ENCODE results near the gene ABRACL. TPM values are rescaled to one million over a fixed set of nuclear protein-coding genes. Genes with fewer than 3 reads are reported as not detected.
"Not testable (repeated sequence)": the region's sequence is repeated elsewhere in the genome, so short reads cannot be mapped to it uniquely, and the experiment has no call there.

Gene ABRACL
- total RNA-seq, 1 donor from 2014 or later = 3.6 TPM

GRCh38 chr6:139010674-139011073 lies 17.9 kb upstream of the ABRACL start:
- DNase-seq (ENCODE audit: low read depth in 2 of 2) = no peak

DNA sequence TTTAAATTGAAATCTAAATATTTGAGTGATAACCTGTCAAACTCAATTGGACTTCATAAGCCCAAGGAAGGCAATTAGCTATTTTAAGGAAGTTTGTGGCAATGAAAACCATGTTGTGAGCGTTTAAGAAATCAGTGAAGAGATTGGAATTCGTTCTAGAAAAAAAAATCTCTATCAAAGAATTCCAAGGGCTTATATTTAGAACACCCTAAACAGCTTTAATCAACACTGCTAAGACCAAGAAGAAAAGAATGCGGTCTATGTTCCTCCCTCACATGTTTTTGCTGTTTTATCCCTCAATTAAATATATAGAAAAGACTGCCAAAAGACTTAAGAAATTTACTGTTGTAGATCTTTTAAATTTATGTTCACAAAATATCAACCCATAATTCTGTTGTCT lies 16.6 kb upstream of the ABRACL start:
- DNase-seq (ENCODE audit: low read depth in 2 of 2) = no peak

GRCh38 chr6:139013185-139013800 lies 15.3 kb upstream of the ABRACL start:
- DNase-seq (ENCODE audit: low read depth in 2 of 2) = no peak

DNA sequence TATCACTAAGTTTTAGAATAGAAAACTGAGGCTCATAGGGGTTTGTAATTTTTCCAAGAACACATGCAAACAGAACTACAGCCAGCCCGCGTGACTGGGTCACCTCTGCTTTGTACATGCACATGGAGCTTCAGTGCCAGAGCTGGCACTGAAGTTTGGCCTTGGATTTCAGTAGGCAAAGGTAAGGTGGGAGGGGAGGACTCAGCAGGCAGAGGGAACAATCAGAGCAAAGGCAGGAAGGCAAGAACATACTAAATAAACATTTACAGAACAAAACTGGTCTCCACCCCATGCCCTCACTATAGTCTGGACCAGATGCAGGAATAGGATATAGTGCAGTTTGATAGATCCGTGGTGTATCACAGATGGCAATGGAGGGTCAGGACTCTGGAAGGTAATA lies 13.6 kb upstream of the ABRACL start:
- no peak for DNase-seq (ENCODE audit: low read depth in 2 of 2)

- DNase-seq (ENCODE audit: low read depth in 2 of 2) = no peak
Observed at GRCh38 chr6:139016337-139017213, 12.0 kb upstream of the ABRACL start.

DNA sequence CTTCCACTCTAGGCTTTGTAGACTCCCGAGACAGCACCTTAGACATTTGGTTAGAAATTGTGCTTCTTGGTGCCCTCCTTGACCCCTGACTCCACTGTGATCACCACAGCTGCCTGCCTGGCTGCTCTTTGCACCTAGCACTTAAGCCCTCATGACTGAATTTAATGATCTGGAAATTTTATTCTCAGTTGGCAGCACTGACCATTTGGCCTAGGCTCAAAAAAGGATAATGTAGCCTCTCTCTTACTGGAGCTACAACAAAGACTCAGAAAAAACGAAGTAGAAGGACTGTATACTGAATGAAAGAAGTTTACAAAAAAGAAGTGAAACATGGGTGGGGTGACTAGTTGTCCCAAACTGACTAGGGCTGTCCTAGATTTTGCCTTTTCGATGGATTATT lies 11.3 kb upstream of the ABRACL start:
- DNase-seq (ENCODE audit: low read depth in 2 of 2) = no peak

DNA sequence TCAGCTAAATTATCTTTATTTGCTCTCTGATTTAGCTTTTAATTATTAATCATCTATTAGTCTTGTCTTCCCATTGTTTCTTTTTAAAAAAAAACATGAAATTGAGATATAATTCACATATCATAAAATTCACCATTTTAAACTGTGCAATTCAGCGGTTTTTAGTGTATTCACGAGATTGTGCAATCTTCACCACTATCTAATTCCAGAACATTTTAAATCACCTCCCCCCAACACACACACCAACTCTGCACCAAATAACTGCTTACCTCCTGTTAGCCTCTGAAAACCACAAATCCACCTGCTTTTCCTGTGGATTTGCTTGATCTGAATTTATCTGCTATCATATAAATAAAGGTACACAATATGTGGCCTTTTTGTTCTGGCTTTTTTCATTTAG lies 8.8 kb upstream of the ABRACL start:
- DNase-seq (ENCODE audit: low read depth in 2 of 2) = no peak

DNA sequence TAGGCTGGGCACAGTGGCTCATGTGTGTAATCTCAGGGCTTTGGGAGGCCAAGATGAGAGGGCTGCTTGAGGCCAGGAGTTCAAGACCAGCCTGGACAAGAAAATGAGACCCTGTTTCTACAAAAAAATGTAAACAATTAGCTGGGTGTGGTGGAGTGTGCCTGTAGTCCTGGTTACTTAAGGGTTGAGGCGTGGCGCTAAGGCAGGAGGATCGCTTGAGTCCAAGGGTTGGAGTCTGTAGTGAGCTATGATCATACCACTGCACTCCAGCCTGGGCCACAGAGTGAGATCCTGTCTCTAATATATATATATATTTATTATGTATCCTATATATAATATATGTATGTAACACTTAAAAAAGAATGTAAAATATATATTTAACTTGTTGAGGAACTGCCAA lies 7.9 kb upstream of the ABRACL start:
- DNase-seq (ENCODE audit: low read depth in 2 of 2) = no peak

- not testable (repeated sequence) for DNase-seq (ENCODE audit: low read depth in 2 of 2)
Observed at GRCh38 chr6:139025416-139025815, 3.1 kb upstream of the ABRACL start.

DNA sequence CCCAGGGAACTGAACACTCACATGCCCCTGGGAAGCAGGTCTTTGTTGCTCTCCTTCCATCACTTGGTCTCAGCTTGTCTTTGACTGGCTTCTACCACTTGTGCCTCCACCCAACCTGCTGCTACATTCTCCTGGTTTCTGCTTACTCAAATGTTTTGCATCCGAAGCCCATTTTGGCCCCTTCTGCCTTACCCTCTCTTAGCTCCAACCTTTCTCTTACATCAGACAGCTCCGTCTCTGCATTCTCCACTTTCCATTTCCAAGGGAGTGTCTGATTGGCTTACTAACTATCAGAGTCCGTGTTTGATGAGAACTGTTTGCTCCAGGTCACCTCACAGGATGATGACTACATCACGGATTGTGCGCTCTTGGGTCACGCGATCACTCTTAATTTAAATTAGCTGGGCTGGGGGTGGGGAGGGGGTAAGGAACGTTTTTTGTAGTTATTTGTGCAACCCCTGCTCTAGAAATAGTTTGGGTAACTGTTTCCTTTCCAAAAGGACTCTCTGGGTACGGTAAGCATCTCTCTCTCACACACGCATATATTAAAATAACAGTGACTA lies 844 bp upstream of the ABRACL start:
- DNase-seq (ENCODE audit: low read depth in 2 of 2) = peak; percentile 74 to 81

- DNase-seq (ENCODE audit: low read depth in 2 of 2) = no peak
Observed at GRCh38 chr6:139028215-139028657, 309 bp upstream of the ABRACL start.

DNA sequence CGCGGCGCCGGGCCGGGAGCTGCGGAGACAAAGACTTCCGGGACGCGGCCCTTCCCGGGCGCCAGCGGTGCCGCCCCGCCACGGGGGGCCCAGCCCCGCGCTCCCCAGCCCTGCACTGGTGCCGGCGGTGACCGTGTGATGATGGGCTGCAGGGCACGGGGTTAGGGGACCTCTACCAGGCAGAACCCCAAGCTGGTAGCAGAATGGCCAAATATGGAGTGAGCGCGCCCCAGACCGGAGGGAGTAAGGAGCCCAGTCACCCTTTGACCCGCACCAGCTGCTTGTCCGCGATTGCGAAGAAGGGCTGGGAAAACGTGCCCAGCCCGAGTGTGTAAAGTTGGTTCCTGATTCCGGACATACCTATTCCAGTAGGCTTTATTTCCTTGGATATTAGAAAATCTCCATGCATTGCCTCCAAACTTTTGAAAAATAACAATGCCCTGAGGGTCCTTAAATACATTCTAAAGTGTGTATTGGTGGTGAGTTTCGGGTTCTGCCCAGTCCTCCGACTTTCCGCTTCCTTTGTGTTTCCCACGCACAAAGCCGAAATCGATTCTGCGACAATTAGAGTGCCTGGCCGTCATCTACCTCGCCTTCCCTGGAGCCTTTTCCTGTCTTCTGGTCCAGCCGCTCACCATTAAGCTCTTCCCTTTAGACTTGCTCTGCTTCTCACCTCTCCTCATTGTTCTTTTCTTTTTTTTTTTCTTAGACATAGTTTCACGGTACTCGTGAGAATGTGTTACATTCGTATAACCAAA lies 1.1 kb downstream of the ABRACL start:
- peak; percentile 41 to 59 for DNase-seq (ENCODE audit: low read depth in 2 of 2)

DNA sequence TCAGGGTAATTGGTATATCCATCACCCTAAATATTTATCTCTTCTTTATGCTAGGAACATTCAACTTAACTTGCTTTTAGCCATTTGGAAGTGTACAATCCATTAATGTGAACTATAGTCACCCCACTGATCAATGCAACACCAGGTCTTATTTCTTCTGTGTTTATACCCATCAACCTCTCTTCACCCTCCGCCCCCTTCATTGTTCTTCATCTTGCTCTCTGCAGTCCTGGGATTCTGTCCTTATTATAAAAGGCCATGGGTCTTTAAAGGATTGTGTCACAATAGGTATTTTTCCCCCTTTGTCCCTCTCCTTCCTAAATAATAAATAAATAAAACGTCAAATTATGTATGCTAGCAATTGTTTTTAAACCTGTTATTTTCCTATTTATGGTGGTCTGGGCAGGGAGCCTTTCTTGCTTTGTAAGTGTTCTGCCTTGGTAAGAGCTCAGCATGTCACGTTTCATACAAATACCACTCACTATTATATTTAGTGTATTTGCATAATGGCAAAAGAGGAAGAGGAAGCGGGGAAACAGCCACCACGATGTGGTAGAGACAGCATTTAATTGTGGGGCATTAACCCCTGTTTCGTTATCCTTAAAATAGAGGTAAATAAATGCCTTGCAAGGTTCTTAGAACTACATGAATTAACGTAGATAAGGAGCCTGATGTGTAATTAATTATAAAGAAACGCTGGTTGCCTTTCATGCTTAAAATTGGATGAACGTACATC lies 1.9 kb downstream of the ABRACL start:
- DNase-seq (ENCODE audit: low read depth in 2 of 2) = no peak

- DNase-seq (ENCODE audit: low read depth in 2 of 2) = peak; percentile 37 to 95
Observed at GRCh38 chr6:139037490-139037889, 8.9 kb downstream of the ABRACL start.

- no peak for DNase-seq (ENCODE audit: low read depth in 2 of 2)
Observed at GRCh38 chr6:139044250-139044649, 15.7 kb downstream of the ABRACL start.

DNA sequence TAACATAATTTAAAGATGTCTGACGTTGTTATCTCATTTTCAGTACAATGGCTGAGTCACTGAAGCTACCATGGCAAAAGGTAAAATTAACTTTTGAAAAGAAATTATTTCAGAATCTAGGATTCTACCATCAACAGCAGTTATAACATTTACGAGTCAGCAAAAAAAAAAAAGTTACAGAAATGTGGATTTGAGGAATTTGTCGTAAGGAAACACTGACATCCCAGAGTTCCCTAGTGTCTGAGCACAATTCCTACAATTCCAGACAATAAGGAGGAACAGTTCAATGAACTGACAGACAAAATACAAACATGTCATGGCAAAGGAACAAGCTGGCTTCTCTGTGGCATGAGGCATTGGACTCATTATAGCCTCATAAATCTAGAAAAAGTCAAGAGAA lies 19.1 kb downstream of the ABRACL start:
- no peak for DNase-seq (ENCODE audit: low read depth in 2 of 2)

DNA sequence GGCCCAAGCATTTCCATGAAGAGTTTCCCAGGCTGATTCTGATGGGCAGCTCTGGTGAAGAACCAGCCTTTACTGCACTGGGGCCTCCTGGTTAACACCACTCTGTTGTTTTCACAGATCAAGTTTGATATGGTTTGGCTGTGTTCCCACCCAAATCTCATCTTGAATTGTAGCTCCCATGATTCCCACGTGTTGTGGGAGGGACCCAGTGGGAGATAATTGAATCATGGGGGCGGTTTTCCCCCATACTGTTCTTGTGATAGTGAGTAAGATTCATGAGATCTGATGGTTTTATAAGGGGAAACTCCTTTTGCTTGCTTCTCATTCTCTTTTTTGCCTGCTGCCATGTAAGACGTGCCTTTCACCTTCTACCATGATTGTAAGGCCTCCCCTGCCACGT lies 20.4 kb downstream of the ABRACL start:
- DNase-seq (ENCODE audit: low read depth in 2 of 2) = not testable (repeated sequence)

DNA sequence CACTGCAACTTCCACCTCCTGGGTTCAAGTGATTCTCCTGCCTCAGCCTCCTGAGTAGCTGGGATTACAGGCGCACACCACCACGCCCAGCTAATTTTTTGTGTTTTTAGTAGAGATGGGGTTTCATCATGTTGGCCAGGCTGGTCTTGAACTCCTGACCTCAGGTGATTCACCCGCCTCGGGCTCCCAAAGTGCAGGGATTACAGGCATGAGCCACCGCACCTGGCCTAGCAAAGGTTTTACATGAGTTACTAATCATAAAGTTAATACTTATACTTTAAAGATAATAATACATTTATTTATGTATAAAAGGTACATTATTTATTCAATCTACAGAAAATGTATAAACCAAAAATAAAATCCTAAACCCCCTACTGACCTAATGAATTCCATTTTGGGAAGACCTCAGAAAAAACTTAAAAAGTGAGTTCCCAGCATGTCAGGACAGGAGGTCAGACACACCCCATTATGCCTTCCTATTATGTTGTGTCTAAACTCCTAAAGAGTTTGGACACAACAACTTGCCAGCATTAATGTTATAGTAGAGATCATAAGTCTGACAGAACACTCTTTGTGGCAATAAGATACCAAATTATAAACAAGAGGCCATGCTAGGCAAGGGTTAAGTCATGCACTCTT lies 21.7 kb downstream of the ABRACL start:
- DNase-seq (ENCODE audit: low read depth in 2 of 2) = not testable (repeated sequence)

DNA sequence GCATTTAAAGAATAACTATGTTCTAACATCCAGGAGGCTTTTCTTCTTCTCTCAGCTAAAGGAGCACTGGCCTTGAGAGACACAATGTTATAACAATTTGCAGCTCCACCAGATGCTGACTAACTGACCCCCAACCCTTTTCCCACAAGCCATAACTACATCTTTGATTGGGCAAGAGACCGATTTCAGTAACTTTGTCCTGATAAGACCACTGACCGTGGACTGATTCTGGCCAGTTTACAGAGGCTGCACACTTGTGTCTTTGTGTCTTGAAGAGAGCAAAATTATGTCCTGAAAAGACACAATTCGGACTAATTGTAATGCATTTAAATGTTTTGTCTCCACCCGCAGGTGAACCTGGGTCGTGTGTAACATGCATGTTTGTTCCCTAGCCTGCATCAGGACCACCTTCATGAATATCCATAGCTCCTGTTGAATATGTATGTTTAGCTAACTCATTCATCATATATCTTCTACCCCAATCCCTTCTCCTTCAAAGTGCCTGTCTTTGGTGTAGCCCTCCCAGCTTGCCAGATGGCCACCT lies 22.3 kb downstream of the ABRACL start:
- no peak for DNase-seq (ENCODE audit: low read depth in 2 of 2)

GRCh38 chr6:139051396-139052060 lies 23.0 kb downstream of the ABRACL start:
- no peak for DNase-seq (ENCODE audit: low read depth in 2 of 2)

Data from lung microvascular endothelial cell (primary cell).